Activated CD8-positive, alpha-beta memory T cell treated with anti-CD3 and anti-CD28 coated beads, Interleukin-2, amount 50 U/mL, for 4 hours (primary cell): ENCODE results near the gene COBLL1.

ENCODE experiments used
- DNase-seq: peaks from one replicate; pipeline ENCODE4 v3.0.0-alpha.2; 2020

Gene COBLL1

GRCh38 chr2:164675687-164676086 is 165.9 kb downstream of the COBLL1 start:
- DNase-seq: no peak

DNA sequence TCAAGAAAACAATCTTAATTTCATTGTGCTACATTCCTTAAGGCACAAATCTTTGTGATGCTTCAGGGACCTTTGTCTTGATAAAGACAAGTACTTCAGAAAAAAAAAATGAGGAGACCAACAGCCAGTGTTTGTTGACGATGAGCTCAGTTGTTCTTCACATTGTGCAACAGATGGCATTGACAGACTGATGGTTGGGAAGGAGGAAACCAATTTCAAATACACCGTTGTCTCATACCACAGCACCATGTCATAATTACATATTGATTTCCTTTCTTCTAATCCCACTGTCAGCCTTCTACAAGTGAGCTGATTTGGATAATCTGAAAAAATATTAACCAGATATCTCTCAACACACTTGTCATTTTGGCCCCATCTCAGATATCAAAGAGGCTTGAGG is 166.6 kb downstream of the COBLL1 start:
- no peak for DNase-seq

GRCh38 chr2:164671664-164672396 is 169.8 kb downstream of the COBLL1 start:
- no peak for DNase-seq

- no peak for DNase-seq
Observed at GRCh38 chr2:164669291-164669690, 172.3 kb downstream of the COBLL1 start.

- DNase-seq: no peak
Observed at GRCh38 chr2:164667566-164667965, 174.1 kb downstream of the COBLL1 start.

- DNase-seq: no peak
Observed at GRCh38 chr2:164664070-164664469, 177.6 kb downstream of the COBLL1 start.

GRCh38 chr2:164662868-164663631 is 178.6 kb downstream of the COBLL1 start:
- no peak for DNase-seq

- DNase-seq: no peak
Observed at GRCh38 chr2:164662066-164662465, 179.6 kb downstream of the COBLL1 start.

DNA sequence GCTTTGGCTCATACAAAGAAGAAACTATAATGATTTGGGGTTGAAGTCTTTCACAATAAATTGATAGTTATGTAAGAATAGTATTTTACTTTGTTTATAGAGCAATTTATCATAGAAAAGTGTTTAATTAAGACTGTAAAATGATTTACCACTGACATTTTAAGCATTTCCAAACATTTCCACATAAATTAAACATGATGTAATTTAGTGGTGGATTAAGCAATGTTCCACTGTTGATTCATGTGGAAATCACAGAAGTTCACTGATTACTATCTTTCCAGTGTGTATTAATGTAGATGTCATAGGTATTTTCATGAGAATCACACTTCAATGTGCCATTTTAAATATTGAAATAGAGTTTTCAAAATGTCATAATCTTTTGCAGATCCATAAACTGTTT is 180.3 kb downstream of the COBLL1 start:
- DNase-seq: no peak

DNA sequence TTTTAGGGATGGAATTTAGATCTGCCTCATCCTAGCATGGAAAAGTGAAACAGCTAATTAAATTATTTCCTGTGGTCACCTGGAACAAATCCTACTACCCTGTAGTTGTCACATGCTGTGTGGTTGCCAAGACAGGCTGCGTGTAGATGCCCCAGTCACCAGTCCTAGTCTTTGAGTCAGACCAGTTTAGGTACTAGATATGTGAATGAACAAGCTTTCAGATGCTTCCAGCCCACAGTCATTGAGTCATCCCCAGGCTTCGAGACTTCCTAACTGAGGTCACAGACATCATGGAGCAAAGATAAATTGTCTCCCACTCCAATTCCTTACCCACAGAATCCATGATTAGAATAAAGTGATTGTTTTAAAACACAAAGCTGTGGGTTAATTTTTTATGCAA is 184.5 kb downstream of the COBLL1 start:
- no peak for DNase-seq

DNA sequence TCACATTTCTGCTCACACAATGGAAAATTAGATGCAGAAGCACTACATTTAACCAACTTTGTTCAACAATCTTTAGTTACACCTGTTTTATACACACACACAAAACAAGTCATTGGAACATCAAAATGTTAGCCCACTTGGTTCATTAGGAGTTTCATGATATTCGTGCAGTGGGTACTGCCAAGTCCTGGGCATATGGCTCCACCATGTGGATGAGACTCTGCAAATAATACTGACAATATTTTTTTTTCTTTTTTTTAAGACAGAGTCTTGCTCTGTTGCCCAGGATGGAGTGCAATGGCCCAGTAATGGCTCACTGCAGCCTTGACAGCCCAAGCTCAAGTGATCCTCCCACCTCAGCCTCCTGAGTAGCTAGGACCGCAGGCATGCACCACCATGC is 185.9 kb downstream of the COBLL1 start:
- no peak for DNase-seq

- no peak for DNase-seq
Observed at GRCh38 chr2:164655336-164655735, 186.3 kb downstream of the COBLL1 start.

- DNase-seq: no peak
Observed at GRCh38 chr2:164651361-164651760, 190.3 kb downstream of the COBLL1 start.

DNA sequence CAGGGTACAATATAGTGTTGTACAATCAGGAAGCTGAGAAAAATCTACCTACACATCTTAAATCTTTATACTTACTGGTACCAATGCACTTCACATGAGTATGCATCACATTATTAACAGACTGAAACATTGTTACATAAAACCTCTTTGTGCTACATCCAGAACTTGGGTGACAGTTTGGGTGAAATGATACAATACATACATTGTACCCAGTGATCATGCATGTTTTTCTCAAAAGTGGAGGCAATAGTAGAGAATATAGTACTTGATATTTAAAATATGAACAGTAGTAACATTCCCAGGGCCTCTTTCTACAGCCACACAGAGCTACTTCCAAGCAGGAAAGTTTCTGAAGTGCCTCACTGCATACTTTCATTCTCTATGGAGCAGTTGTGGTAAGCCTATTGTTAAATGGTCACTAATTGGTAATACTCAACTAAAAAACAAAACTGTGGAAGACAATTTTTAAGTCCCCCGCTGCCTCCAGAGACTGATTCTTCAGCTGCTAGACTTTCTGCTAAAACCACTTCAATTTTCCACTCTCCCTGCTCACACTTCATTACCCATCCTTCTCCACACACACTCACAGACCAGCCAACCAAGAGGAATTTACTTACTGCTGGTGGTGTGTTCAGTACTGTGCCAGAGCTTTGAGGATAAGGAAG is 197.5 kb downstream of the COBLL1 start:
- DNase-seq: no peak

GRCh38 chr2:164642946-164643555 is 198.6 kb downstream of the COBLL1 start:
- DNase-seq: no peak

GRCh38 chr2:164642268-164642667 is 199.4 kb downstream of the COBLL1 start:
- DNase-seq: no peak
